Common myeloid progenitor, CD34-positive (primary cell): ENCODE data around the gene FBXL20.

Experiments used
- CTCF ChIA-PET: fragments of 350-600 bp; sonication (Branson Sonifier 250); formaldehyde crosslinking; loops from one replicate; lab custom pipeline; 2021; ENCODE audit warnings: antibody characterized with exemption; lab: Charles Lee
- POLR2A ChIA-PET: fragments of 350-600 bp; sonication (Branson Sonifier 250); formaldehyde crosslinking; loops from one replicate; lab custom pipeline; 2021; ENCODE audit warnings: antibody characterized with exemption; lab: Charles Lee
- DNase-seq, 3 donors: peaks; one replicate each; pipeline versions ENCODE4 v3.0.0 to v3.0.0-alpha.2; 2013
- H3K27ac ChIP-seq, 2 experiments: 1 replicate in 1 of 2; 2 replicates in 1 of 2; pipeline ENCODE4 v1.7.0; 2013; ENCODE audit warnings: inconsistent platforms in 2 of 2, low read length in 2 of 2, mild to moderate bottlenecking in 2 of 2, low read depth in 1 of 2, moderate library complexity in 1 of 2; ENCODE audit not compliant: severe bottlenecking in 2 of 2, insufficient read depth in 1 of 2, poor library complexity in 1 of 2
- H3K27me3 ChIP-seq, 5 experiments: replicated peaks in 2 of 5; 1 replicate in 3 of 5; 2 replicates in 2 of 5; pipeline versions ENCODE4 v1.6.1 to v1.7.0; 2013; ENCODE audit warnings: low read length in 4 of 5, mild to moderate bottlenecking in 2 of 5, moderate library complexity in 2 of 5, inconsistent platforms in 1 of 5; ENCODE audit not compliant: insufficient read depth in 5 of 5, control insufficient read depth in 4 of 5
- H3K36me3 ChIP-seq, 4 experiments: 1 replicate in 2 of 4; 2 replicates in 2 of 4; pipeline versions ENCODE4 v1.6.1 to v1.7.0; 2013; ENCODE audit warnings: low read length in 3 of 4, control low read depth in 1 of 4, mild to moderate bottlenecking in 1 of 4; ENCODE audit not compliant: control insufficient read depth in 4 of 4, insufficient read depth in 4 of 4
- H3K4me1 ChIP-seq, 4 experiments: 1 replicate in 3 of 4; 2 replicates in 1 of 4; pipeline versions ENCODE4 v1.6.1 to v1.7.1; 2013; ENCODE audit warnings: low read length in 3 of 4, mild to moderate bottlenecking in 3 of 4, control low read depth in 1 of 4, inconsistent platforms in 1 of 4, moderate library complexity in 1 of 4; ENCODE audit not compliant: control insufficient read depth in 4 of 4, insufficient read depth in 4 of 4; ENCODE audit errors: control extremely low read depth in 1 of 4
- H3K4me3 ChIP-seq, 7 experiments: 1 replicate in 4 of 7; 2 replicates in 3 of 7; pipeline versions ENCODE4 v1.5.1 to v1.7.0; 2013; ENCODE audit warnings: mild to moderate bottlenecking in 7 of 7, low read length in 6 of 7, moderate library complexity in 6 of 7, inconsistent platforms in 2 of 7, low read depth in 2 of 7, control low read depth in 1 of 7; ENCODE audit not compliant: insufficient read depth in 4 of 7, control insufficient read depth in 1 of 7; ENCODE audit errors: extremely low read depth in 1 of 7
- H3K9me3 ChIP-seq, 5 experiments: 1 replicate in 4 of 5; 2 replicates in 1 of 5; pipeline versions ENCODE4 v1.6.1 to v1.7.1; 2013; ENCODE audit warnings: low read length in 4 of 5, mild to moderate bottlenecking in 2 of 5, inconsistent platforms in 1 of 5, low read depth in 1 of 5, moderate library complexity in 1 of 5; ENCODE audit not compliant: control insufficient read depth in 4 of 5, insufficient read depth in 2 of 5; ENCODE audit errors: control extremely low read depth in 1 of 5
- WGBS: methylation state at CpG from one replicate; pipeline ENCODE4 v1.1.5; 2013; ENCODE audit not compliant: insufficient coverage; 5-methylcytosine and 5-hydroxymethylcytosine counted together

Gene FBXL20

GRCh38 chr17:39364236-39365025 is 37.0 kb downstream of the FBXL20 start:
- Histone ChIP-seq H3K36me3 (peaks cover 0 to 7% (median 0%) of the 10 kb centered on the region in 4 experiments), H3K27me3 (no peaks in the 10 kb centered on the region), H3K4me3 (no peak overlapping the region), H3K9me3 (no peaks in the 10 kb centered on the region), H3K27ac (peak overlapping the region in 1 of 2 experiments; percentile 36), H3K4me1 (peaks cover 0 to 9% (median 5%) of the 10 kb centered on the region in 4 experiments)
- POLR2A ChIA-PET = interaction anchor here (0.7 kb wide), 1 partner anchor 552 kb away, joined by 3 read pairs; no protein-coding TSS in a partner anchor
- CTCF ChIA-PET = interaction anchor here (0.8 kb wide), 1 partner anchor 10 kb away, joined by 3 read pairs; no protein-coding TSS in a partner anchor
- DNase-seq = peak in 2 of 3 donors; percentile 13 to 36
- 100% methylated on average over 5 of the region's 8 CpGs for WGBS

- CTCF ChIA-PET = interaction anchor here (0.9 to 1.2 kb wide), 2 partner anchors 8 to 37 kb away, joined by 3 read pairs; no protein-coding TSS in a partner anchor
- no peak overlapping the region for H3K27ac ChIP-seq
- 100% methylated on average over 1 of the region's 1 CpG for WGBS
Observed at GRCh38 chr17:39361064-39361463, 40.4 kb downstream of the FBXL20 start.

GRCh38 chr17:39360537-39360936 is 40.9 kb downstream of the FBXL20 start:
- H3K27me3 ChIP-seq = no peaks in the 10 kb centered on the region
- ChIA-PET CTCF (interaction anchor here (1.2 kb wide), 1 partner anchor 8 kb away, joined by 3 read pairs; no protein-coding TSS in a partner anchor), POLR2A (no interaction called here)
- no peaks in the 10 kb centered on the region for H3K9me3 ChIP-seq
- no peak for DNase-seq
- WGBS = 94% methylated on average over 2 of the region's 3 CpGs
- no peaks in the 10 kb centered on the region for H3K4me1 ChIP-seq
- no peak overlapping the region for H3K27ac ChIP-seq
- H3K4me3 ChIP-seq = no peak overlapping the region
- H3K36me3 ChIP-seq = peaks cover 0 to 7% (median 0%) of the 10 kb centered on the region in 4 experiments

More at GRCh38 chr17:39361064-39361463, 40.4 kb downstream of the FBXL20 start:
- Histone ChIP-seq H3K36me3 (peaks cover 0 to 7% (median 0%) of the 10 kb centered on the region in 4 experiments), H3K27me3 (no peaks in the 10 kb centered on the region), H3K4me1 (peaks cover 0 to 4% (median 1%) of the 10 kb centered on the region in 4 experiments), H3K9me3 (no peaks in the 10 kb centered on the region), H3K4me3 (no peak overlapping the region)
- no peak for DNase-seq
- POLR2A ChIA-PET = no interaction called here

GRCh38 chr17:39359994-39360393 is 41.4 kb downstream of the FBXL20 start:
- ChIA-PET POLR2A (no interaction called here), CTCF (no interaction called here)
- Histone ChIP-seq H3K4me3 (no peak overlapping the region), H3K36me3 (peaks cover 0 to 7% (median 0%) of the 10 kb centered on the region in 4 experiments), H3K27ac (no peak overlapping the region), H3K27me3 (no peaks in the 10 kb centered on the region), H3K9me3 (no peaks in the 10 kb centered on the region), H3K4me1 (no peaks in the 10 kb centered on the region)
- DNase-seq = no peak
- no CpG with 5 or more reads among the region's 1 CpG for WGBS

GRCh38 chr17:39357986-39358385 is 43.4 kb downstream of the FBXL20 start:
- Histone ChIP-seq H3K36me3 (no peaks in the 10 kb centered on the region), H3K4me1 (no peaks in the 10 kb centered on the region), H3K4me3 (no peak overlapping the region), H3K27me3 (no peaks in the 10 kb centered on the region), H3K27ac (no peak overlapping the region), H3K9me3 (no peaks in the 10 kb centered on the region)
- POLR2A ChIA-PET = interaction anchor here (0.7 kb wide), 1 partner anchor 9 kb away, joined by 3 read pairs; no protein-coding TSS in a partner anchor
- CTCF ChIA-PET = interaction anchor here (1.0 to 1.7 kb wide), 6 partner anchors 8 to 87 kb away, joined by 3 to 6 read pairs (median 4); no protein-coding TSS in a partner anchor
- 96% methylated on average over 3 of the region's 3 CpGs for WGBS
- no peak for DNase-seq

GRCh38 chr17:39357488-39357887 is 43.9 kb downstream of the FBXL20 start:
- ChIA-PET CTCF (interaction anchor here (0.6 to 1.7 kb wide), 7 partner anchors 7 to 87 kb away, joined by 3 to 6 read pairs (median 3); no protein-coding TSS in a partner anchor), POLR2A (no interaction called here)
- WGBS = 97% methylated on average over 6 of the region's 8 CpGs
- no peaks in the 10 kb centered on the region for H3K36me3 ChIP-seq
- H3K27me3 ChIP-seq = no peaks in the 10 kb centered on the region
- no peaks in the 10 kb centered on the region for H3K9me3 ChIP-seq
- H3K4me3 ChIP-seq = no peak overlapping the region
- H3K27ac ChIP-seq = no peak overlapping the region
- peaks cover 0 to 3% (median 0%) of the 10 kb centered on the region in 4 experiments for H3K4me1 ChIP-seq
- DNase-seq = no peak
